ENCODE measurements around the gene TBC1D22B. TPM values are rescaled to one million over a fixed set of nuclear protein-coding genes. Genes with fewer than 3 reads are reported as not detected.

Gene TBC1D22B
- total and polyA plus RNA-seq, 9 of the 15 experiments (the other 6 are each of a cell fraction or from before 2014, with no cell fraction given) = 4.8 to 24.2 (median 13.5) TPM

GRCh38 chr6:37303891-37304503, 46.4 kb downstream of the TBC1D22B start (continued):
- TF ChIP-seq REST (IDR thresholded peaks at IDR 0.05; ENCODE audit: borderline replicate concordance) (peak; percentile 61; the same call in 1 of the 2 replicates), REST (CRISPR knock-in tag; IDR thresholded peaks at IDR 0.05; ENCODE audit: low read depth) (no peak), CHD7 (IDR thresholded peaks at IDR 0.05; ENCODE audit: low read depth, low read length) (no peak), ZNF263 (CRISPR knock-in tag; IDR thresholded peaks at IDR 0.05; ENCODE audit: borderline replicate concordance) (peak; percentile 86), MEIS2 (IDR thresholded peaks at IDR 0.05; ENCODE audit: partially characterized antibody) (peak; percentile 15), SMC3 (conservative IDR thresholded peaks at IDR 0.05; ENCODE audit: insufficient read depth, low read depth, low read length) (peak; percentile 39; the same call in 1 of the 2 replicates)
